NCI-H1417 (cell line): ENCODE data around the gene RTL9.
"Not testable (repeated sequence)": the region's sequence is repeated elsewhere in the genome, so short reads cannot be mapped to it uniquely, and the experiment has no call there.

Experiments used
- DNase-seq, 3 experiments: peaks; one replicate each; lab custom pipeline; 2025; lab: John Stamatoyannopoulos, UW

Gene RTL9

GRCh38 chrX:110358548-110358947 is at the start of gene RTL9:
RTL9 (plus strand) TSS chrX:110358848; CDS start chrX:110450618, 91,770 bp downstream.
- no peak for DNase-seq

- DNase-seq, result peak in 1 of 3 experiments; percentile 59
Measured at GRCh38 chrX:110310000-110310790, 48.5 kb upstream of the RTL9 start.

GRCh38 chrX:110310896-110311295 is 47.8 kb upstream of the RTL9 start:
- no peak for DNase-seq

- no peak for DNase-seq
Measured at GRCh38 chrX:110311437-110312230, 47.0 kb upstream of the RTL9 start.

- no peak for DNase-seq
Measured at GRCh38 chrX:110315551-110315950, 43.1 kb upstream of the RTL9 start.

GRCh38 chrX:110316351-110317060 is 42.1 kb upstream of the RTL9 start:
- DNase-seq, result peak in 2 of 3 experiments; percentile 37 to 51

- DNase-seq, result peak in 2 of 3 experiments; percentile 44 to 68
Measured at GRCh38 chrX:110317061-110317819, 41.4 kb upstream of the RTL9 start.

- peak; percentile 83 to 88 (median 87) for DNase-seq
Measured at GRCh38 chrX:110317820-110318663, 40.6 kb upstream of the RTL9 start, which contains the start of gene AMMECR1. AMMECR1 (minus strand) TSS chrX:110318085; CDS start chrX:110318071, 14 bp downstream.

GRCh38 chrX:110318664-110318968 is 40.0 kb upstream of the RTL9 start:
- DNase-seq, result no peak

GRCh38 chrX:110320381-110320987 is 38.2 kb upstream of the RTL9 start:
- DNase-seq, result peak in 1 of 3 experiments; percentile 20

- DNase-seq, result no peak
Measured at GRCh38 chrX:110321081-110321480, 37.6 kb upstream of the RTL9 start.

GRCh38 chrX:110321670-110322069 is 37.0 kb upstream of the RTL9 start:
- no peak for DNase-seq

GRCh38 chrX:110322603-110323002 is 36.0 kb upstream of the RTL9 start:
- DNase-seq, result peak; percentile 25 to 71 (median 59)

GRCh38 chrX:110326712-110327111 is 31.9 kb upstream of the RTL9 start:
- DNase-seq, result no peak

GRCh38 chrX:110327336-110327735 is 31.3 kb upstream of the RTL9 start:
- no peak for DNase-seq

- DNase-seq, result not testable (repeated sequence)
Measured at GRCh38 chrX:110328613-110329012, 30.0 kb upstream of the RTL9 start.

GRCh38 chrX:110331444-110332030 is 27.1 kb upstream of the RTL9 start:
- DNase-seq, result no peak

GRCh38 chrX:110333458-110333857 is 25.2 kb upstream of the RTL9 start:
- not testable (repeated sequence) for DNase-seq

GRCh38 chrX:110338935-110339334 is 19.7 kb upstream of the RTL9 start:
- no peak for DNase-seq
